Left forelimb (tissue), 1 donor: ENCODE results near the gene GIMD1.
"Not testable (repeated sequence)": the region's sequence is repeated elsewhere in the genome, so short reads cannot be mapped to it uniquely, and the experiment has no call there.

Experiments
- DNase-seq: peaks from one replicate; pipeline ENCODE4 v3.0.0-alpha.2; 2018; ENCODE audit warnings: low spot score

The GIMD1 gene

DNA sequence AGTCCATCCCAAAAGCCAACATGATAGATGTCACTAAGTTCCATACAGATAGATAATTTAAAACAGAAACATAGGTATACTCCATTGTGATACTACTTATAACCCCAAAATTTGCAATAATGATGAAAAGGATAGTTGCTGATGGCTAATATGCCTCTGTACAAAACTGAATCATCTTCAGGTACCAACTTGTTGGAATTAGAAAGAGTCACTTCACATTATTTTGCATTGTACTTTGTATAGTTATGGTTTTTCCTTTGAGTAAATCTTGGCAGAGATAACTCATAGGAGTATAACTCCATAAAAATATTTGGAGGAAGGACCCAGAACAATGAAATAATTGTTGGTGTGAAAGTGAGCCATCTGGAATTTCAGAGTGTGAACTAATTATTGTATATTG, 17.6 kb downstream of the GIMD1 start:
- DNase-seq = no peak

- no peak for DNase-seq
Measured at GRCh38 chr4:106347167-106347566, 21.4 kb downstream of the GIMD1 start.

DNA sequence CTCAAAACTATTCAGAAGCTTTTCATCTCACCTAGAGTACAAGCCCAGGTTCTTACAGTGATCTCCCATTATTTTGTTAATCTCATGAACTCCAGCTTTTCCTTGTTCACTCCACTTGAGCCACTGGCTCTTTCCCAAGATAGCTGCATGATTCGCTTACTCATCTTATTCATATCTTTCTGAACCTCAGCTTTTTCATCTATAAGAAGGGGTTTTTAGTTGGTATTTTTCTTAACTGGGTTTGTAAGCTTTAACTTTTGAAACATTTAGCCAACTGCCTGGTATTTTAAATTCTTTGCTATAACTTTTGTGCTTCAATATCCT, 24.0 kb downstream of the GIMD1 start:
- DNase-seq = no peak

- DNase-seq = no peak
Measured at GRCh38 chr4:106343865-106344646, 24.5 kb downstream of the GIMD1 start.

DNA sequence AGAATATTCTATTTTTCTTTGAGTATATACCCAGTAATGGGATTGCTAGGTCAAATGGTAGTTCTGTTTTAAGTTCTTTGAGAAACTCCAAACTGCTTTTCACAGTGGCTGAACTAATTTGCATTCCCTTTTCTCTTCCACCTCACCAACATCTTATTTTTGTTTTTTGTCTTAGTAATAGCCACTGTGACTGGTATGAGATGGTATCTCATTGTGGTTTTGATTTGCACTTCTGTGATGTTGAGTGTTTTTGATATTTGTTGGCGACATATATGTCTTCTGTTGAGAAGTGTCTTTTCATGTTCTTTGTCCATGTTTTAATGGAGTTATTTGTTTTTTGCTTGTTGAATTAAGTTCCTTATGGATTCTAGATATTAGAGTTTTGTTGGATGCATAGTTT, 27.8 kb downstream of the GIMD1 start:
- no peak for DNase-seq

GRCh38 chr4:106339431-106339830, 29.1 kb downstream of the GIMD1 start:
- DNase-seq = no peak

GRCh38 chr4:106338671-106339070, 29.9 kb downstream of the GIMD1 start:
- DNase-seq = no peak

DNA sequence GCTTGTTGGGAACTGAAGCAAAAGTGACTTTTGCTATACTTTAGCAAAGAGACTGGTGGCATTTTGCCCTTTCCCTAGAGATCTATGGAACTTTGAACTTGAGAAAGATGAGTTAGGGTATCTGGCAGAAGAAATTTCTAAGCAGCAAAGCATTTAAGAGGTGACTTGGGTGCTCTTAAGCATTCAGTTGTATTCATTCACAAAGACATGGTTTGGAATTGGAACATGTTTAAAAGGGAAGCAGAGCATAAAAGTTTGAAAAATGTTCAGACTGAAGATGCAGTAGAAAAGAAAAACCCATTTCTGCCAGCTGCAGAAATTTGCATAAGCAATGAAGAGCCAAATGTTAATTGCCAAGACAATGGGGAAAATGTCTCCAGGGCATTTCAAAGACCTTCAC, 30.7 kb downstream of the GIMD1 start:
- DNase-seq = no peak

DNA sequence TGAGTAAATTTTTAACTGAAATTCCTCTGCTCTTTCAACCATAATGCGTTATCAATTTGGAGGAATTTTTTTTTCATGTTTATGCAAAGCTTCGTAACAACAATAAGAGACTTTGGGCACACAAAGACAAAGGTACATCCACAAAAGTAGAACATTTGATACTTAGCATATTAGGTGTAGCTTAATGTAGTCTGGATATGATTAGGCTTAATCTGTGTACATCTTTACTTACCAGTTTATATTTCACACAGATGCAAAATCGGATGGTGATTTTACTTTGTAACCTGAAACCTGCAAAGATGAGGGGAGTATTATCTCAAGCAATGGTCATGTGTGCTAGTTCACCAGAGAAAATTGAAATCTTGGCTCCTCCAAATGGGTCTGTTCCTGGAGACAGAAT, 32.0 kb downstream of the GIMD1 start:
- no peak for DNase-seq

DNA sequence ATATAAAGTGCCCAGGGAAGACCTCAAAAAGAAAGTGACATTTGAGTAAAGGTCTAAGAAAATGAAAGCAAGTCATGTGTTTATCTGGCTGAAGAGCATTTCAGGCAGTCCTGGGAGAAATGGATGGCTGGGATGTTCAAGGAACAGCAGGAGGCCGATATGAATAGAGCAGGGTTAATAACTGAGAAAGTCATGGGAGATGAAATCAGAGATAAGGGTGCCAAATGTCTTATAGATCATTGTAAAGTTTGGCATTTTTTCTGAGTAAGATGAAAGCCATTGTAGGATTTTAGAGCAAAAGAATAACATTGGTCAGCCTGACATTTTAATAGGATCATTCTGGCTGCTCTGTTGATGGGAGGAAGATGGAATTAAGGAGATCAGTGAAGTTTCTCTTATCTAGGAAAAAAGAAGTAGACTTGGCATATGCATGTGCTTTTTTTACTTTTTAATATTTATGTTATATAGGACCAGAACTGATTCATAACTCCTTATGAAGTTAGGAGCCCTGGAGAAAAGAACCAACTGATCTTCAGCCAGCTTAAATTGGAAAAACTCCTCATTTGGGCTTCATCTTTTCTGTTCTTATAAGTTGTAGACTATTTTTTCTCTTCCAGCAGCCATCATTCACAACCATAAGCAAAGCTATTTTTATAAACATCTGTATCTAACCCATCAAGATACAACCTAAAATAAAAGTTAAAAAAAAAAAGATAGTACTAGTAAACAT, 33.7 kb downstream of the GIMD1 start:
- DNase-seq = no peak

GRCh38 chr4:106333186-106333585, 35.4 kb downstream of the GIMD1 start:
- no peak for DNase-seq

DNA sequence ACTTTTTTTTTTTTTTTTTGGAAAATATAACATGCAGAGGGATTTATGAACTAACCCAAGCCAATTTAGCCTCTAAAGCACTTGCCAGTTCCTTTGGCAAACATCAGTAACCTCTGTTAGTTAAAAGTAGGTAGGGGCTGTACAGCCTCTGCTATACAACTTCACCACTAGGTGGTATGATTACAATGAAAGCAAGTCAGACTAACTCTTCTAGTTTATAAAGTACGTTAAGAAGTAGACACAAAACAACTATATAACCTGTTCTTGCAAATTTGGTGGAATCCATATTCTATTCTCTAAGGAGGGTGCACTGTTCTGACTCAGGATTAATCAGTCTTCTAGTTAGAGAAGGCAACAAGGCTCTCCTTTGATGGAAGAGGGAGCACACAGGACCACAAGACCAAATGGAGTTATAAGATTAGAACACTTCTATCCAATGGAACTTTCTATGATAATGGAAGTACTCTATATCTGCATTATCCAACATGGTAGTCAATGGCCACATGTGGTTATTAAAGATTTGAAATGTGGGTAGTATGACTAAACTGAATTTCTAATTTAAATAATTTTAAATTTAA, 39.4 kb downstream of the GIMD1 start:
- no peak for DNase-seq

GRCh38 chr4:106325800-106326199, 42.8 kb downstream of the GIMD1 start:
- DNase-seq = no peak

GRCh38 chr4:106323119-106323518, 45.5 kb downstream of the GIMD1 start:
- no peak for DNase-seq

- not testable (repeated sequence) for DNase-seq
Measured at GRCh38 chr4:106321814-106322213, 46.8 kb downstream of the GIMD1 start.

- DNase-seq = not testable (repeated sequence)
Measured at GRCh38 chr4:106321168-106321567, 47.4 kb downstream of the GIMD1 start.

- DNase-seq = no peak
Measured at GRCh38 chr4:106320235-106320634, 48.3 kb downstream of the GIMD1 start.

GRCh38 chr4:106318511-106318910, 50.1 kb downstream of the GIMD1 start:
- DNase-seq = no peak

DNA sequence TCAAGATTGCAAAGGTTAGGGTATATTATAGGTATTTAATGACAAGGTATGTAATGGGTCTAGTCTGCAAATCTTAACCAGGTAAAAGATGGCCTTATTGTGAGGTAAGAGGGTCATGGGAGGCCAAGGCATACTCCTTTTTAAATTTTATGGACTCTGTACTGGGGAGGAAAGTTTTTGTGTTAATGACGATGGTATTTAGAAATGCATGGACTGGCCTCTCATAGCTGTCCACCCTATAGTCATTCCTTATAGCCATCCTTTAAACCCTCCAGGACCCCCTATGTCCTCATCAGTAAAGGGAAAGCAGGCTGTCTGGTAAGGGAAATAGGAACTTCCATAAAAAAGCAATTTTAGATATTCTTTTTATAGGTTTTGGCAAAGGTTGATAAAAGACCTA, 50.8 kb downstream of the GIMD1 start:
- DNase-seq = no peak

- DNase-seq = no peak
Measured at GRCh38 chr4:106316773-106317409, 51.7 kb downstream of the GIMD1 start.

- peak; percentile 95 for DNase-seq
Measured at GRCh38 chr4:106315968-106316772, 52.4 kb downstream of the GIMD1 start, which contains the start of the genes AIMP1 and TBCK. AIMP1 (plus strand) TSS chr4:106316550; CDS start chr4:106325010, 8,460 bp downstream. TBCK (minus strand) TSS chr4:106316209; CDS start chr4:106308960, 7,249 bp downstream.

- DNase-seq = no peak
Measured at GRCh38 chr4:106315476-106315967, 53.1 kb downstream of the GIMD1 start.
